Tibial artery (tissue), 4 donors: ENCODE data around the gene HMGA1.
"Not testable (repeated sequence)": the region's sequence is repeated elsewhere in the genome, so short reads cannot be mapped to it uniquely, and the experiment has no call there.

Experiments
- DNase-seq, 2 donors: peaks; one replicate each; pipeline ENCODE4 v3.0.0-alpha.2; 2019
- H3K27ac ChIP-seq, 2 donors: fragments of 200-600 bp; sonication (generic) in 1 of 2; 1 replicate in 1 of 2; 2 replicates in 1 of 2; pipeline ENCODE4 v1.5.1; 2018 to 2019; ENCODE audit warnings: mild to moderate bottlenecking in 1 of 2
- H3K27me3 ChIP-seq, 2 donors: fragments of 200-600 bp; sonication (generic) in 1 of 2; one replicate each; pipeline versions ENCODE4 v1.5.1 to v1.6.0; 2016 to 2019
- H3K36me3 ChIP-seq, 3 donors: fragments of 200-600 bp; sonication (generic) in 2 of 3; one replicate each; pipeline ENCODE4 v1.5.1; 2016 to 2019; ENCODE audit warnings: mild to moderate bottlenecking in 2 of 3
- H3K4me1 ChIP-seq, 4 donors: fragments of 200-600 bp; sonication (generic) in 2 of 4; 1 replicate in 3 of 4; 2 replicates in 1 of 4; pipeline ENCODE4 v1.5.1; 2016 to 2019
- H3K4me3 ChIP-seq, 2 donors: fragments of 200-600 bp; sonication (generic) in 1 of 2; 1 replicate in 1 of 2; 2 replicates in 1 of 2; pipeline ENCODE4 v1.5.1; 2018 to 2019; ENCODE audit warnings: mild to moderate bottlenecking in 2 of 2
- H3K9me3 ChIP-seq, 3 donors: fragments of 200-600 bp; sonication (generic) in 1 of 3; one replicate each; pipeline ENCODE4 v1.5.1; 2016 to 2019
- intact Hi-C: fragments of 100-400 bp; cut with DNase I; formaldehyde crosslinking; loops from one replicate; pipeline ENCODE4 v1.15.0; 2023; ENCODE audit warnings: low total_unique reads
- TF ChIP-seq, protein P1 (sequence below), 2 experiments: fragments of 200-600 bp in 1 of 2; fragments of 450-650 bp in 1 of 2; IDR thresholded peaks; one replicate each; pipeline ENCODE4 v1.5.1; 2017 to 2019; ENCODE audit warnings: antibody characterized with exemption in 2 of 2, mild to moderate bottlenecking in 1 of 2, moderate library complexity in 1 of 2

The HMGA1 gene

GRCh38 chr6:34243131-34243771, 6.6 kb downstream of the HMGA1 start:
- no peaks in the 10 kb centered on the region for H3K9me3 ChIP-seq
- H3K27me3 ChIP-seq: no peaks in the 10 kb centered on the region
- H3K4me3 ChIP-seq: no peak overlapping the region
- peaks cover 0 to 25% (median 21%) of the 10 kb centered on the region in 4 donors for H3K4me1 ChIP-seq
- H3K27ac ChIP-seq: no peak overlapping the region
- intact Hi-C loops: no loop called here
- TF ChIP-seq, protein P1, sequence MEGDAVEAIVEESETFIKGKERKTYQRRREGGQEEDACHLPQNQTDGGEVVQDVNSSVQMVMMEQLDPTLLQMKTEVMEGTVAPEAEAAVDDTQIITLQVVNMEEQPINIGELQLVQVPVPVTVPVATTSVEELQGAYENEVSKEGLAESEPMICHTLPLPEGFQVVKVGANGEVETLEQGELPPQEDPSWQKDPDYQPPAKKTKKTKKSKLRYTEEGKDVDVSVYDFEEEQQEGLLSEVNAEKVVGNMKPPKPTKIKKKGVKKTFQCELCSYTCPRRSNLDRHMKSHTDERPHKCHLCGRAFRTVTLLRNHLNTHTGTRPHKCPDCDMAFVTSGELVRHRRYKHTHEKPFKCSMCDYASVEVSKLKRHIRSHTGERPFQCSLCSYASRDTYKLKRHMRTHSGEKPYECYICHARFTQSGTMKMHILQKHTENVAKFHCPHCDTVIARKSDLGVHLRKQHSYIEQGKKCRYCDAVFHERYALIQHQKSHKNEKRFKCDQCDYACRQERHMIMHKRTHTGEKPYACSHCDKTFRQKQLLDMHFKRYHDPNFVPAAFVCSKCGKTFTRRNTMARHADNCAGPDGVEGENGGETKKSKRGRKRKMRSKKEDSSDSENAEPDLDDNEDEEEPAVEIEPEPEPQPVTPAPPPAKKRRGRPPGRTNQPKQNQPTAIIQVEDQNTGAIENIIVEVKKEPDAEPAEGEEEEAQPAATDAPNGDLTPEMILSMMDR (IDR thresholded peaks at IDR 0.05): no peak
- peaks cover 0 to 33% (median 0%) of the 10 kb centered on the region in 3 donors for H3K36me3 ChIP-seq
- peak in 1 of 2 donors; percentile 38 for DNase-seq

- intact Hi-C loops: no loop called here
- TF ChIP-seq, protein P1 (IDR thresholded peaks at IDR 0.05): peak in 1 of 2 experiments; percentile 9
- Histone ChIP-seq H3K4me1 (peaks cover 4 to 27% (median 23%) of the 10 kb centered on the region in 4 donors), H3K27me3 (no peaks in the 10 kb centered on the region), H3K27ac (peak overlapping the region; percentile 31 to 35), H3K36me3 (peaks cover 0 to 33% (median 0%) of the 10 kb centered on the region in 3 donors), H3K4me3 (peak overlapping the region in 1 of 2 donors; percentile 30), H3K9me3 (no peaks in the 10 kb centered on the region)
- peak; percentile 83 to 89 for DNase-seq
Observed at GRCh38 chr6:34243901-34244884, 7.5 kb downstream of the HMGA1 start.

DNA sequence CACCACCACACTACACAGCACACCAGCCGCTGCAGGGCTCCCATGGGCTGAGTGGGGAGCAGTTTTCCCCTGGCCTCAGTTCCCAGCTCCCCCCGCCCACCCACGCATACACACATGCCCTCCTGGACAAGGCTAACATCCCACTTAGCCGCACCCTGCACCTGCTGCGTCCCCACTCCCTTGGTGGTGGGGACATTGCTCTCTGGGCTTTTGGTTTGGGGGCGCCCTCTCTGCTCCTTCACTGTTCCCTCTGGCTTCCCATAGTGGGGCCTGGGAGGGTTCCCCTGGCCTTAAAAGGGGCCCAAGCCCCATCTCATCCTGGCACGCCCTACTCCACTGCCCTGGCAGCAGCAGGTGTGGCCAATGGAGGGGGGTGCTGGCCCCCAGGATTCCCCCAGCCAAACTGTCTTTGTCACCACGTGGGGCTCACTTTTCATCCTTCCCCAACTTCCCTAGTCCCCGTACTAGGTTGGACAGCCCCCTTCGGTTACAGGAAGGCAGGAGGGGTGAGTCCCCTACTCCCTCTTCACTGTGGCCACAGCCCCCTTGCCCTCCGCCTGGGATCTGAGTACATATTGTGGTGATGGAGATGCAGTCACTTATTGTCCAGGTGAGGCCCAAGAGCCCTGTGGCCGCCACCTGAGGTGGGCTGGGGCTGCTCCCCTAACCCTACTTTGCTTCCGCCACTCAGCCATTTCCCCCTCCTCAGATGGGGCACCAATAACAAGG, 8.5 kb downstream of the HMGA1 start:
- Histone ChIP-seq H3K27ac (peak overlapping the region in 1 of 2 donors; percentile 35), H3K4me1 (peaks cover 7 to 35% (median 26%) of the 10 kb centered on the region in 4 donors), H3K36me3 (peaks cover 0 to 33% (median 0%) of the 10 kb centered on the region in 3 donors)
- not testable (repeated sequence) for H3K4me3 ChIP-seq, H3K9me3 ChIP-seq, H3K27me3 ChIP-seq
- peak in 1 of 2 donors; percentile 54 for DNase-seq
- intact Hi-C loops: loop anchor here (5.0 kb wide), 3 partner anchors 48 to 172 kb away; partner anchors contain the start of gene NUDT3

- DNase-seq, H3K4me3 ChIP-seq, H3K27me3 ChIP-seq, H3K27ac ChIP-seq, H3K9me3 ChIP-seq: not testable (repeated sequence)
- H3K4me1 ChIP-seq: peaks cover 7 to 35% (median 26%) of the 10 kb centered on the region in 4 donors
- intact Hi-C loops: loop anchor here (5.0 kb wide), 3 partner anchors 48 to 172 kb away; partner anchors contain the start of gene NUDT3
- peaks cover 0 to 30% (median 0%) of the 10 kb centered on the region in 3 donors for H3K36me3 ChIP-seq
Observed at GRCh38 chr6:34245761-34246140, 9.1 kb downstream of the HMGA1 start.

DNA sequence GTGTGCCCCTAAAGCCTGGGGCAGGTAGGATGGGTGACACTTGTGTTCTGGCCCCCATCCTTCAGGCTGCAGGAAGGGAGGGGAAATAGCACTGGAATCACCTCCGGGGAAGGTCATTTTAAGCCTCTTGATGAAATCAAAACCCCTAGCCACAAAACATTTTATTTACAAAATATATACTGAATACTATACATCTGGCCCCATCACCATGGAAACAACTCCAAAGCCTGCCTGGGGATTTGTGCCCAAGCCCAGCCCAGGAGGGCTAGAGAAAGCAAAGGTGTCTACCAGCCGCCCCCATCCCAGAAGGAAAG, 9.5 kb downstream of the HMGA1 start:
- TF ChIP-seq, protein P1 (IDR thresholded peaks at IDR 0.05): no peak
- intact Hi-C loops: loop anchor here (5.0 kb wide), 3 partner anchors 49 to 171 kb away; partner anchors contain the start of gene NUDT3
- H3K9me3 ChIP-seq: no peaks in the 10 kb centered on the region
- peaks cover 7 to 35% (median 26%) of the 10 kb centered on the region in 4 donors for H3K4me1 ChIP-seq
- peaks cover 0 to 26% (median 0%) of the 10 kb centered on the region in 3 donors for H3K36me3 ChIP-seq
- no peaks in the 10 kb centered on the region for H3K27me3 ChIP-seq
- H3K27ac ChIP-seq: peak overlapping the region in 1 of 2 donors; percentile 87
- DNase-seq: peak in 1 of 2 donors; percentile 54
- H3K4me3 ChIP-seq: no peak overlapping the region
